IPS-20b (cell line): ENCODE results near the gene CD79A.

ENCODE experiments used
- H3K27ac ChIP-seq: one replicate; pipeline ENCODE4 v1.5.1; 2013; ENCODE audit warnings: low read length
- H3K27me3 ChIP-seq: 2 replicates; pipeline ENCODE4 v1.6.1; 2013; ENCODE audit warnings: mild to moderate bottlenecking, low read length, inconsistent platforms; ENCODE audit not compliant: insufficient read depth
- H3K36me3 ChIP-seq: 2 replicates; pipeline ENCODE4 v1.6.1; 2013; ENCODE audit warnings: low read depth, mild to moderate bottlenecking, inconsistent platforms, low read length, moderate library complexity; ENCODE audit not compliant: insufficient read depth
- H3K4me1 ChIP-seq: 2 replicates; pipeline ENCODE4 v1.6.1; 2013; ENCODE audit warnings: mild to moderate bottlenecking, control low read depth, inconsistent platforms, low read length, moderate library complexity; ENCODE audit not compliant: insufficient read depth
- H3K4me3 ChIP-seq: 2 replicates; pipeline ENCODE4 v1.5.1; 2013; ENCODE audit warnings: mild to moderate bottlenecking, low read length, inconsistent platforms
- H3K9ac ChIP-seq: 2 replicates; pipeline ENCODE4 v1.6.1; 2013; ENCODE audit warnings: low read depth, mild to moderate bottlenecking, inconsistent platforms, low read length, moderate library complexity
- H3K9me3 ChIP-seq: 2 replicates; pipeline ENCODE4 v1.6.1; 2013; ENCODE audit warnings: mild to moderate bottlenecking, low read depth, low read length, inconsistent platforms; ENCODE audit not compliant: insufficient read depth

CD79A gene

GRCh38 chr19:41877916-41878905 lies 1.1 kb downstream of the CD79A start:
- Histone ChIP-seq H3K27me3 (peaks cover 42% of the 10 kb centered on the region), H3K4me1 (no peaks in the 10 kb centered on the region), H3K27ac (no peak overlapping the region), H3K9ac (no peak overlapping the region), H3K36me3 (no peaks in the 10 kb centered on the region), H3K4me3 (no peak overlapping the region), H3K9me3 (no peaks in the 10 kb centered on the region)

DNA sequence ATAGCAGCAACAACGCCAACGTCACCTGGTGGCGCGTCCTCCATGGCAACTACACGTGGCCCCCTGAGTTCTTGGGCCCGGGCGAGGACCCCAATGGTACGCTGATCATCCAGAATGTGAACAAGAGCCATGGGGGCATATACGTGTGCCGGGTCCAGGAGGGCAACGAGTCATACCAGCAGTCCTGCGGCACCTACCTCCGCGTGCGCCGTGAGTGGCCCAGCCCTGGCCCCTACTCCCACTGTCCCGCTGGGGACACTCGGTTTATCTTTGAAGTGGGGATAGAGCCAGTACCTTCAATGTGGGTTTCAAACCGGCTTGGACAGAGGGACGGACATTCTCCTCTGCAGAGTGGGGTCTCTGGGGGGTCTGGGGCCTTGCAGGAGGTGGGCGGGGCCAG lies 2.0 kb downstream of the CD79A start:
- Histone ChIP-seq H3K36me3 (no peaks in the 10 kb centered on the region), H3K4me1 (no peaks in the 10 kb centered on the region), H3K27ac (no peak overlapping the region), H3K9me3 (no peaks in the 10 kb centered on the region), H3K27me3 (peaks cover 48% of the 10 kb centered on the region), H3K9ac (no peak overlapping the region), H3K4me3 (no peak overlapping the region)

DNA sequence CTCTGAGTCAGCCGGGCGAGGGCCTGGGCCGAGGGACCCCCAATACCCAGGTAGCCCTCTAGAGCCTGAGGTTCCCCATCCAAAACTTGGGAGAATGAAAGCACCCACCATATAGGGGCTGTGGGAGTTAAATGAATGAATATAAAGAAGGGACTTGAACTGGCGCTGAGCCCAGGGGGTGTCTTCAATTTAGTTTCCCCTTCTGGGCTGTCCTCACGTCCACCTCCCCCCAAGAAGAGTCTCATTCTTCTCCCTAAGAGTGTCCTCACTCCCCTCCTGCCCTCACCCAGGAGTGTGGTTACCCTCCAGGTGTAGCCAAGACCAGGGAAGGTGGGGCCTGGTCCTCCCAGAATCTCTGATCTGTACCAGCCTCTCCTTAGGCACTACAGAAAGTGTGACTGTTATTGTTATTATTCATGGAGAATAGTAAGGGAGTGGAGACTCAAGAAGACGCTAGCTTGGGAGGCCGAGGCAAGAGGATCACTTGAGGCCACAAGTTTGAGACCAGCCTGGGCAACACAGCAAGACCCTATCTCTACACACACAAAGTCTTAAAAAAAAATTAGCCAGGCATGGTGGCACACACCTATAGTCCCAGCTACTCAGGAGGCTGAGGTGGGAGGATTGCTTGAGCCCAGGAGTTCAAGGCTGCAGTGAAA lies 2.7 kb downstream of the CD79A start:
- Histone ChIP-seq H3K36me3 (no peaks in the 10 kb centered on the region), H3K4me1 (no peaks in the 10 kb centered on the region), H3K9me3 (no peaks in the 10 kb centered on the region), H3K9ac (no peak overlapping the region), H3K27me3 (peaks cover 48% of the 10 kb centered on the region), H3K4me3 (no peak overlapping the region), H3K27ac (no peak overlapping the region)

DNA sequence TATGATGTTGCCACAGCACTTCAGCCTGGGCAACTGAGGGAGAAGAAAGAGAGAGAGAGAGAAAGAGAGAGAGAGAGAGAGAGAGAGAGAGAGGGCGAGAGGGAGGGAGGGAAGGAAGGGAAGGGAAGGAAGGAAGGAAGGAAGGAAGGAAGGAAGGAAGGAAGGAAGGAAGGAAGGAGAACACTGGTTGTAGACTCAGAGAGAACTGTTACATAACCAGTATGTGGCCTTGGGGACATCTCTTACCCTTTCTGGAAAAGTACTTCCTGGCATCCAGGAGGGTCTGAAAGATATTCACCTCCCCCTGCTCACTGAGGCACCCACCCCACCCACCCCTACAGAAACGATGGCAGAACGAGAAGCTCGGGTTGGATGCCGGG lies 3.2 kb downstream of the CD79A start:
- no peak overlapping the region for H3K27ac ChIP-seq
- no peaks in the 10 kb centered on the region for H3K4me1 ChIP-seq
- peaks cover 48% of the 10 kb centered on the region for H3K27me3 ChIP-seq
- H3K9me3 ChIP-seq, result no peaks in the 10 kb centered on the region
- no peak overlapping the region for H3K9ac ChIP-seq
- H3K36me3 ChIP-seq, result no peaks in the 10 kb centered on the region
- no peak overlapping the region for H3K4me3 ChIP-seq

DNA sequence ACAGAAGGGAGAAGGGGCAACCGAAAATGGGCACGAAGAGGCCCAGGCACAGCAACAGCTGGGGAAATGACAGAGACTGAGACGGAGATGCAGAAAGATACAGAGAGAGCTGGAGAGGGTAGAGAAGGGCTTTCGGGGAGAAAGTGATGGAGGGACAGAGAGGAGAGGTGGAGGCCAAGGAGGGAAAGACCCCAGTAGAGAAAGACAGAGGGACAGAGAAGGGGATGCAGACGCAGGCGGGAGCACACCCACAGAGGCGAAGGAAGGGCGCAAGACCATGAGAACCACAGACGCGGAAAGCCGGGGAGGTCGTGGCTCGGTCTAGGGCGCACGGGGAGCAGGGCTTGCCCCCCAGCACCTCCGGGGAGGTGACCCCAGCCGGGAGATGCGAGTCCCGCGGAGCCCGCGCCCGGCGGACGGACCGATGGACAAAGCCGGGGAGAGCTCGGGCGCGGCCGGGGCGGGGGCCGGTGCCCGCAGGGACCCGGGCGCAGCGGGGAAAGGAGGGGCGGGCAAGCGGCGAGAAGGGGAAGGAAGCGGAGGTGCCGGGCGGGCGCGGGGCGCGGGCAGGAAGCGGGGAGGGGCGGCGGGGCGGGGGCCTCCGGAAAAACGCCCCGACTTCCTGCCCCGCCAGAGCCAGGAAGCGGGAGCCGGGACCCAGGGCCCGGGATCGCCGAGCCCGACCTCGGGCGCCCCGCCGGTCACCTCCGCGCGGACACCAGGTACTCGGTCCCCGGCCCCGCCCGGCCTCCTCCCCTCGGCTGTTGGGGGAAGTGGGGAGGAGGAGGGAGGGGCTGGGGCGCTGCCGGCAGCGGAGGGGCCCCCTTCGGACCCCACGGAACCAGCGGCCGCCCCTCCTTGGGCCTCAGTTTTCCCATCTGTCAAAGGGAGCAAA lies 5.7 kb downstream of the CD79A start, which contains the start of gene ARHGEF1:
Gene ARHGEF1, plus strand, starts transcription at position 617 of the 895 bp plus-strand sequence. CDS start 4,899 bp downstream, outside the sequence.
- Histone ChIP-seq H3K9ac (peak within 1 kb of the TSS; percentile 57; the same call in 1 of the 2 replicates), H3K4me3 (peak within 1 kb of the TSS; percentile 92), H3K4me1 (peaks cover 10% of the 10 kb centered on the region; the same call in 1 of the 2 replicates), H3K36me3 (no peaks in the 10 kb centered on the region), H3K9me3 (no peaks in the 10 kb centered on the region), H3K27ac (no peak within 1 kb of the TSS), H3K27me3 (peaks cover 39% of the 10 kb centered on the region)

- peak overlapping the region; percentile 52; the same call in 1 of the 2 replicates for H3K9ac ChIP-seq
- H3K4me3 ChIP-seq, result peak overlapping the region; percentile 92
- no peak overlapping the region for H3K27ac ChIP-seq
- H3K27me3 ChIP-seq, result peaks cover 39% of the 10 kb centered on the region
- no peaks in the 10 kb centered on the region for H3K9me3 ChIP-seq
- no peaks in the 10 kb centered on the region for H3K36me3 ChIP-seq
- H3K4me1 ChIP-seq, result peaks cover 10% of the 10 kb centered on the region; the same call in 1 of the 2 replicates
These were observed 6.4 kb downstream of the CD79A start for GRCh38 chr19:41883463-41883820.

DNA sequence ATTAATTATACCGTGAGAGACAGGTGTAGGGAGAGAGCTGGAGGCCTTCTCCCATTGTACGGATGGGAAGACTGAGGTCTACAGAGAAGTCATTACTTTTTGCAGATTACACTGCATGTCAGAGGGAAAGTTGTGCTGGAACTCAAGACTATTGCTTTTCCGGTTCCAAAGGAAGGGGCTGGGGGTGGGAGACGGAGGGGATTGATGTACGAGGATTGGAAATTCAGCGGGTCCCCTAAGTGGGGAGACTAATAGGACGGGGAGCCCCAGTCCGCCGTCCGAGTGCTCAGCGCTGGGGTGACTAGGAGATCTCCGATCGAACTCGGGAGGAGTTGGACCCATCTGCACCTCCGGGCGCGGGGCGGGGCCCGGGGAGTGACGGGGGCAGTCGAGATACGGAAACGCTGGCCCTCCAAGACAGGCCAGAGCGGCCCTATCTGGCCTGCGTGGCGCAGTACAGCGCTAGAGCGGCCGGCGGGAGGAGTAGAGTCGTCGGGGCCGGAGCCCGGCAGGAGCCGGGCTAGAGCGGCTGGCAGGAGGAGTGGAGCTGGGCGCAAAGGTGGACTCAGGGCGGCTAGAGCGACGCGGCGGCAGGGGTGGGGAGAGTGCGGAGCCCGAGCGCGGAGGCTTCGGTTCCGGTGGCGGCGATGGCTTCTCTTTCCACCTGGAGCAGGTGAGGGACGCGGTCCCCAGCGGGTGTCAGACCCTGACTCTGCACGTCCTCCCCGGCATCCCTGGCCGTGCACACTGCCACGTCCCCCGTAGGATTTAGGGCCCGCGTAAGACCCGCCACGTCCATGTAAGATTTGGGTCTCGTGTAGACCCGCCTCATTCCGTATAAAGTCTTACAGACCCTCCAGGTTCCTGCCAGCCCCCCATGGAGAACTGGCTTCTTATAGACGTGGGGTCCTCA lies 7.0 kb downstream of the CD79A start:
- Histone ChIP-seq H3K4me1 (peaks cover 10% of the 10 kb centered on the region; the same call in 1 of the 2 replicates), H3K27me3 (peaks cover 39% of the 10 kb centered on the region), H3K9ac (peak overlapping the region; percentile 89), H3K4me3 (peak overlapping the region; percentile 92), H3K27ac (no peak overlapping the region), H3K9me3 (no peaks in the 10 kb centered on the region), H3K36me3 (no peaks in the 10 kb centered on the region)

- Histone ChIP-seq H3K9ac (peak overlapping the region; percentile 11), H3K4me3 (no peak overlapping the region; the same call in 1 of the 2 replicates)
These were observed 10.0 kb downstream of the CD79A start for GRCh38 chr19:41886761-41887710.

DNA sequence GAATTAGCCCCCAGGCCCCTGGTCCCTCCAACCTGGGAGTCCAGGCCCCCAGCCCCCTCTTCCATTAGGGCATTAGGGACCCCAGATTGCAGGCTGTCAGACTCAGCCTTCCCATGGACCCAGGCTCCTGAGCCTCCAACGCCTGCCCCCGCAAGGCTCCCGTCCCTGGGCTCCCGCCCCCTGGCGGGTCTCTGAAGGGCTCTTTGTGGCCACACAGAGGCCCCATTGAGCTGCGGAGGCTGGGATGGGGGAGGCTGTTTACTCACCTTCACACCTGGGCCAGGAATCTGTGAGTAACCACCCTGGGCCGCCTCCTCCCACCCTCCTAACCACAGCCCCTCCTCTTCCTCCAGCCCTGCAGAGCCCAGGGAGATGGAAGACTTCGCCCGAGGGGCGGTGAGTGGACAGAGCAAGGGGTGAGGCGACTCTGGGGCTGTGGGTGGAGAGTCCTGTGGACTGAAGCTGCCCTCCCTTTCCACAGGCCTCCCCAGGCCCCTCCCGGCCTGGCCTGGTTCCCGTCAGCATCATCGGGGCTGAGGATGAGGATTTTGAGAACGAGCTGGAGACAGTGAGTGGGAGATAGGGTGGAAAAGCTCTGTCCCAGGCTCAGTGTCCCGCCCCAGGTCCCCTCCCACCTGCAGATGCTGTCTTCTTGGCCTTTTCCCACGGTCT lies 10.8 kb downstream of the CD79A start:
- H3K27me3 ChIP-seq, result peaks cover 8% of the 10 kb centered on the region
- H3K4me1 ChIP-seq, result peaks cover 10% of the 10 kb centered on the region; the same call in 1 of the 2 replicates
- no peaks in the 10 kb centered on the region for H3K9me3 ChIP-seq
- no peak overlapping the region for H3K27ac ChIP-seq
- 0 out of 2 replicates have a peak, but pooled peaks cover 6% of the 10 kb centered on the region for H3K36me3 ChIP-seq
- peak overlapping the region; percentile 48; the same call in 1 of the 2 replicates for H3K4me3 ChIP-seq
- peak overlapping the region; percentile 57; the same call in 1 of the 2 replicates for H3K9ac ChIP-seq

More at GRCh38 chr19:41886761-41887710, 10.0 kb downstream of the CD79A start:
- Histone ChIP-seq H3K27me3 (peaks cover 16% of the 10 kb centered on the region), H3K36me3 (0 out of 2 replicates have a peak, but pooled peaks cover 6% of the 10 kb centered on the region), H3K27ac (no peak overlapping the region), H3K4me1 (peaks cover 10% of the 10 kb centered on the region; the same call in 1 of the 2 replicates), H3K9me3 (no peaks in the 10 kb centered on the region)
